ENCODE data around the gene TRIM72.
"Not testable (repeated sequence)": the region's sequence is repeated elsewhere in the genome, so short reads cannot be mapped to it uniquely, and the experiment has no call there.

Gene TRIM72

DNA sequence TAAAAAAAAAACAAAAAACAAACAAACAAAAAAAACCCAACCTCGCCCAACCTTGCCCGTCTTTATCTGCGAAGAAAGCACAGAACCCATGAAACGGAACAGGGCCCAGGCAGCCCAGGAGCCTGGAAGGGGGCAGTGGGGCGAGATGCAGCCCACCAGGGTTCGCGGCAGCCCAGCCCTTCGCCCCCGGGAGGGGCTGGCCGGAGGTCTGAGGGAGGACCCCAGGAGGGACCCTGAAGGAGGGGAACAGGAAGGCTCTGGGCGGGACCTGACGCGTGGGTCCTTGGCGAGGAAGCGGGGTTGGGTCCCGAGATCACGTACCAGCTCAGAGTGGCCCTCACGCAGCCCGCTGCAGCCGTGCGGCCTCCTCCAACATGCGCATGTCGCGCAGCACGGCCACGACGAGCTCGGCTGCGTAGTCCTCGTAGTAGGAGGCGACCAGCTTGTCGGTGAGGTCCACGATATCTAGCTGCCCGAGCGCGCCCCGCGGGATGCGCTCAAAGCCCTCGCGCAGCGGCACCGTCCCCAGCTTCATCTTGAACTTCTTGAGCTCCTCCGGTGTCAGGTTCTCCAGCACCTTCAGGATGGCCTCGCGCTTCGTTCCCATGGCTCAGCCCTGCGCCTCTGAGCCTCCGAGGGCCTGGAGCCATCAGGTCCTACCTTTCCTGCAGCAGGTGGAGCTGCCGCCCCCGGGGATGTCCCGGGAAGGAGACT, 2.7 kb downstream of the TRIM72 start, which contains the start of gene PYDC1:
TSS of gene PYDC1 (minus strand) at position 714 of the 714 bp plus-strand sequence. CDS start at position 607, 107 bp downstream.
- FAIRE-seq: no peak

DNA sequence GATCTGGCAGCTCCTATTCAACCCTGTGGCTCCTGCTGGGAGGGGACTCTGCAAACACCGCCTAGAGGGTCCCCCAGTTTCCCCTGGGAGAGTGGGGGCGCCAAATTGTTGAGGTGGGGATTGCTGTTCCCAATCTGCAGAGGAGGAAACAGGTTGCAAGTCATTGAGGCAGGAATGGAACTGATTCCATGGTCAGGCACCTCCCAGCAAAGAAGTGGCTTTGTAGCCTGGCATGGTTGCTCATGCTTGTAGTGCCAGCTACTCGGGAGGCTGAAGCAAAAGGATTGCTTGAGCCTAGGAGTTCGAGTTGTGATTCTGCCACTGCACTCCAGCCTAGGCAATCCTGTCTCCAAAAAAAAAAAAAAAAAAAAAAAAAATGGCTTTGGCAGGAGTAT, 3.2 kb downstream of the TRIM72 start:
- no peak for FAIRE-seq

DNA sequence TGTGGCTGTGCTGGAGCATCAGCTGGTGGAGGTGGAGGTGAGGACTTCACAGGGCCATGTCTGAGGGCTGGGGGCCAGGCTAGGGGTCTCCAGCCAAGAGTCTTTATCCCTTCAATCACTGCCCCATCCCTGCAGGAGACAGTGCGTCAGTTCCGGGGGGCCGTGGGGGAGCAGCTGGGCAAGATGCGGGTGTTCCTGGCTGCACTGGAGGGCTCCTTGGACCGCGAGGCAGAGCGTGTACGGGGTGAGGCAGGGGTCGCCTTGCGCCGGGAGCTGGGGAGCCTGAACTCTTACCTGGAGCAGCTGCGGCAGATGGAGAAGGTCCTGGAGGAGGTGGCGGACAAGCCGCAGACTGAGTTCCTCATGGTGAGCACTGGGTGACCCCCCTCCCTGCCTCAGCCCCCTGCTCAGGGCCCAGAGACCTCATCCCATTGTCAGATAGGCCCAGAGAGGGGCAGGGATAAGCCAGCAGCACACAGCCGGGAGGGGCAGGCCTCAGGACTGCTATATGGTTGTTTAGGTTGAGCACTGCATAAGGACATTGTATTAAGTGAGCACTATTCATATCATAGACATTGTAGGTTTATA, 5.3 kb downstream of the TRIM72 start:
- no peak for FAIRE-seq

DNA sequence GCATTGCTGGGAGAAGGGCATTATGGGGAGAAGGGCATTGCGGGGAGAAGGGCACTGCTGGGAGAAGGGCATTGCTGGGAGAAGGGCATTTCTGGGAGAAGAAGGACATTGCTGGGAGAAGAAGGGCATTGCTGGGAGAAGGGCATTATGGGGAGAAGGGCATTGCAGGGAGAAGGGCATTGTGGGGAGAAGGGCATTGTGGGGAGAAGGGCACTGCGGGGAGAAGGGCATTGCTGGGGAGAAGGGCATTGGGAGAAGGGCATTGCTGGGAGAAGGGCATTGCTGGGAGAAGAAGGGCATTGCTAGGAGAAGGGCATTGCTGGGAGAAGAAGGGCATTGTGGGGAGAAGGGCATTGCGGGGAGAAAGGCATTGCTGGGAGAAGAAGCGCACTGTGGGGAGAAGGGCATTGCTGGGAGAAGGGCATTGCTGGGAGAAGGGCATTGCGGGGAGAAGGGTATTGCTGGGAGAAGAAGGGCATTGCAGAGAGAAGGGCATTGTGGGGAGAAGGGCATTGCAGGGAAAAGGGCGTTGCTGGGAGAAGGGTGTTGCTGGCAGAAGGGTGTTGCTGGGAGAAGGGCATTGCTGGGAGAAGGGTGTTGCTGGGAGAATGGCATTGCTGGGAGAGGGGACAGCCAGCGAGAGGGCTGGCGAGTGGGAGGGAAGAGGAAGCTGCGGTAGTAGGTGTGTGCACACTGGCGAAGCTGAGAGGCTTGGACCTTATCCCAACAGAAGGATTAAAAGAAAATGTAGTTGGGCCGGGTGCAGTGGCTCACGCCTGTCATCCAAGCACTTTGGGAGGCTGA, 7.6 kb downstream of the TRIM72 start:
- FAIRE-seq: no peak

DNA sequence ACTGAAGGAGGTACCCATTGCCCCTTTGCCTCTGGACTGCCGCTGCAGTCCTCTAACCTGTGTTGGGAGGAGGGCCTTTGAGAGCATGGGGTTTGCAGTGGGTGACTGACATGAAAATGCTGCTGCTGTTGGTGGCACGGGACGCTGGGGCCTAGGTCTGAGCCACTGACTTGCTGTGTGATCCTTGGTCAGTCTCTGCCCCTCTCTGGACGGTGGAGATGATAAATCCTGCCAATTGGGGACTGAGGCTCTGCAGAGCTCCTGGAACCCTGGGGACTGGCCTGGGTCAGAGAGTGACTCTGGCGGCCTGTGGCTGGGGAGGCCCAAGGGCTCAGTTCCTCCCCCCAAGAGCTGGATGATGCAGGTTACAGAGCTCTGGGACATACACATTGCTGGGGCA, 9.1 kb downstream of the TRIM72 start:
- FAIRE-seq: no peak

DNA sequence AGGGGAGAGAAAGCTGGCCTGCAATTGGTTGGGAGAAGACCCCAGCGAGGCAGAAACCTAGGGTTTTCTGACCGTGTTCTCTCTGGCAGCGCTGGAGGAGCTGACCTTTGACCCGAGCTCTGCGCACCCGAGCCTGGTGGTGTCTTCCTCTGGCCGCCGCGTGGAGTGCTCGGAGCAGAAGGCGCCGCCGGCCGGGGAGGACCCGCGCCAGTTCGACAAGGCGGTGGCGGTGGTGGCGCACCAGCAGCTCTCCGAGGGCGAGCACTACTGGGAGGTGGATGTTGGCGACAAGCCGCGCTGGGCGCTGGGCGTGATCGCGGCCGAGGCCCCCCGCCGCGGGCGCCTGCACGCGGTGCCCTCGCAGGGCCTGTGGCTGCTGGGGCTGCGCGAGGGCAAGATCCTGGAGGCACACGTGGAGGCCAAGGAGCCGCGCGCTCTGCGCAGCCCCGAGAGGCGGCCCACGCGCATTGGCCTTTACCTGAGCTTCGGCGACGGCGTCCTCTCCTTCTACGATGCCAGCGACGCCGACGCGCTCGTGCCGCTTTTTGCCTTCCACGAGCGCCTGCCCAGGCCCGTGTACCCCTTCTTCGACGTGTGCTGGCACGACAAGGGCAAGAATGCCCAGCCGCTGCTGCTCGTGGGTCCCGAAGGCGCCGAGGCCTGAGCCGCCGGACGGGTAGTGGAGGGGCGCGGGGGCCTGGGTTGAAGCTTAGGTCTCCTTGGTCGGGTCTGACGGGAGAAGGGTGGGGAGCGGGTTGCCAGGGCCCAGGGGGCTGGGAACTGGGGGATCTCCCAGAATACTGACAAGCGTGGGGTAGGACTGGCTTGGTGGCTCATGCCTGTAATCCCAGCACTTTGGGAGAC, 10.4 kb downstream of the TRIM72 start:
- no peak for FAIRE-seq

DNA sequence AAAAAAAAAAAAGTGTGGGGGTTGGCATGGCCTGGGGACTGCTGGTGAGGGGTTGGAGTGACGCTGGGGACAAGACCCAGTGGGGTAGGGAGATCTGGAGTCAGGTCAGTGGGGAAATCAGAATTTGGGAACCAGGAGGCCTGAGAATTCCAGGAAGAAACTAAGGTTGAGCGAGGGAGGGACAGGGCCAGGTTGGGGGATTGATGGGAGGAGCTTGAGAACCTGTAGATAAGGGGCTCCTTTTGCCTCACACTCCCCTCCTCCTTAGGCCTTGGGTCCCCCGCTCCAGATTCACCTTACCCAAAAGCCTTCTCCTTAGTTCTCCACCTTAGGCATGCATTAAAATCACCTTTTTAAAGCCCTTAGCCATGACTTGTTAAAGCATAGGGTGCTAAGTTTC, 11.3 kb downstream of the TRIM72 start:
- no peak for FAIRE-seq

DNA sequence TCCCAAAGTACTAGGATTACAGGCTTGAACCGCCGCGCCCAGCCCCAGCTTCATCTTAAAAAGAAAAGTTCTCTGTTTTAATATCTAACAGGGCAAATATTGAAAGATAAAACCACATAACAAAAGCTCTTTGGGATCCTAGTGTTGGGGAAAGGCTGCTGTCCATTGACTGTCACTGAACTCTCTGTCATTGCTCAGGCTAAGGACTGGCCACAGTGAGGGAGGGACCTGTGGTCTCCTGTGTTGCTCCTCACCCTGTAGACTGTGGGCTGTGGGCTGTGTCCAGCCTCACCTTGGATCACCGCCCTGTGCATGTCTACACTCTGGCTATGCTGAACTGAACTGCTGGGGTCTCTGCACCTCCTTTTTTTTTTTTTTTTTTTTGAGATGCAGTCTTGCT, 14.3 kb downstream of the TRIM72 start:
- FAIRE-seq: no peak

DNA sequence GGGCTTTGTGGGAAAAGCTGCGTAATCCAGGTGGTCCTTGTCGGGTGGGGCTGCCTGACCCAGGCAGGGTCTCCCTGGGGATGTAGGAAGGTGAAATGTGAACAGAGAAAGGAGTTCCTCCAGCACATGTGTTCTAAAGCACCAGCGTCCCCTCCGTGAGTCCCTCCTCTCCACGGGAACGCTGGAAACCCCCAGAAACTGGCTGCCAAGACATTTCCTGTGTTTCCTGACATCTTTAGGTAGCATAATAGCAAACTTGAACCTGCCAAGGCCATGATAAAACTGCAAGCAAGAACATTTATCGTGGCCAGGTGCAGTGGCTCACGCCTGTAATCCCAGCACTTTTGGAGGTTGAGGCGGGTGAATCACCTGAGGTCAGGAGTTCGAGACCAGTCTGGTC, 15.6 kb downstream of the TRIM72 start:
- no peak for FAIRE-seq

DNA sequence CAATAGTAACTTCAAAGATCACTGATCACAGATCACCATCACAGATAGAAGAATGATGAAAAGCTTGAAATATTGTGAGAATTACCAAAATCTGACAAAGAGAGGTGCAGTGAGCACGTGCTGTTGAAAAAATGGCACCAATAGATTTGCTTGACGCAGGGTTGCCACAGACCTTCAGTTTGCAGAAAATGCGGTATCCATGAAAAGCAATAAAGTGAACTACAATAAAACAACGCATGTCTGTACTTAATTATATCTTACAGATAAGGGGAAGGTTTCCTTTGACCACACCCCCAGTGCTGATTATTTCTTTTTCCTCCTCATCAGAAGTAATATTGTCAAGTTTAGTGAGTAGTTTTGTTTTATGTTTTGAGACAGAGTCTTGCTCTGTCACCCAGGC, 24.1 kb downstream of the TRIM72 start:
- no peak for FAIRE-seq

DNA sequence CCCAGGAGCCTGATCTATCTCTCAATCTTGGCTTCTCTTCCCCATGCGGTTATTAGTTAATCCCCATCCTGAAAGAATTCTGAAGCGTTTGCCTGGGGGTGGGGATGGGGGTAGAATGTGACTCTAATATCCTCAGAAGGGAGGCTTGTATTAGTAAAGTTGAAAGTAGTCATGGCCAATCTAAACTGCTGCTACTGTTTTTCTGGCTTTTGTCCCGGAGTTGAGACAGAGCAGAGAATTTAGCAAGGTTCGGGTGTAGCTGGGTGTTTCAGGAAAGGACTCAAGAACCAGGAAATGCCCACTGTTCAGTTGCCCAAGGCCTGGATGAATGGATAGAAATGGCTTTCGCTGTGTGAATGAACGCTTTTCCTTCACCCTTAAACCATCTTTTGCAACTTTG, 28.3 kb downstream of the TRIM72 start:
- no peak for FAIRE-seq

DNA sequence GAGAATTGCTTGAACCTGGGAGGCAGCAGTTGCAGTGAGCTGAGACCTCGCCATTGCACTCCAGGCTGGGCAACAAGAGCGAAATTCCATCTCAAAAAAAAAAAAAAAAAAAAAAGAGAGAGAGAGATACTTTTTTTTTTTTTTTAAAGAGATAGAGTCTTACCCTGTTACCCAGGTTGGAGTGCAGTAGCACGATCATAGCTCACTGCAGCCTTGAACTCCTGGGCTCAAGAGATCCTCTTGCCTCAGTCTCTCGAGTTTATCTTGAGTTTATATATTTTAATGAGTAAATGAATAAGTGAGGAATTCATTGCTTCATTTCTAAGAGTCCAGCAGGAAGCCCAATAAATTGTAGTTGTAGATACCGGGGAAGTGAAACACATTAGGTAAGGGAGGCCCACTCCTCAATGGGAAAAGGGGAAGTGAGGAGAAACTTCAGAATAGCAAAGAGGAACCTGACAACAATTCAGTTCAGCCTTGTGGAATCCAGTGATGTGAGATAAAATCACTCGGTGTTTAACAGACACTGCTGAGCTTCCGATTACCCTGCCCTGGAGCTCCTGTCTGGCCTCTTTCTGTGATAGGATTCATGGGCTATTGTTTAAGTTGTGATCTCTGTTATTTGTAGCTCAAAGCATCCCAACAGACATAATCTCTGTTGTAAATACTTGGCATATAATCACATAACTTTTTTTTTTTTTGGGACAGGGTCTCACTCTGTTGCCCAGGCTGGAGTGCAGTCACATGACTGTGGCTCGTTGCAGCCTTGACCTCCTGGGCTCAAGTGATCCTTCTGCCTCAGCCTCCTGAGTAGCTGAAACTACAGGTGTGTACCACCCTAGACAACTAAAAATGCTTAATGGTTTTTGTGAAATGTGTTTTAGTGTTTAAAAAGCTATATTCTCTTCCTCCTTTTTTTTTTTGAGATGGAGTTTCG, 30.1 kb downstream of the TRIM72 start:
- FAIRE-seq: no peak

DNA sequence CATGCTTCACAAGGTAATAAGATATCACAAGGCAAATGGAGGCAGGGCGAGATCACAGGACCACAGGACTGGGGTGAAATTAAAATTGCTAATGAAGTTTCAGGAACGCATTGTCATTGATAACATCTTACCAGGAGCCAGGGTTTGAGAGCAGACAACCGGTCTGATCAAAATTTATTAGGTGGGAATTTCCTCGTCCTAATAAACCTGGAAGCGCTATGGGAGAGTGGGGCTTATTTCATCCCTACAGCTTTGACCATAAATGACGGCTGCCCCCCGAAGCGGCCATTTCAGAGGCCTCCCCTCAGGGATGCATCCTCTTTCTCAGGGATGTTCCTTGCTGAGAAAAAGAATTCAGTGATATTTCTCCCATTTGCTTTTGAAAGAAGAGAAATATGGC, 31.7 kb downstream of the TRIM72 start:
- not testable (repeated sequence) for FAIRE-seq

DNA sequence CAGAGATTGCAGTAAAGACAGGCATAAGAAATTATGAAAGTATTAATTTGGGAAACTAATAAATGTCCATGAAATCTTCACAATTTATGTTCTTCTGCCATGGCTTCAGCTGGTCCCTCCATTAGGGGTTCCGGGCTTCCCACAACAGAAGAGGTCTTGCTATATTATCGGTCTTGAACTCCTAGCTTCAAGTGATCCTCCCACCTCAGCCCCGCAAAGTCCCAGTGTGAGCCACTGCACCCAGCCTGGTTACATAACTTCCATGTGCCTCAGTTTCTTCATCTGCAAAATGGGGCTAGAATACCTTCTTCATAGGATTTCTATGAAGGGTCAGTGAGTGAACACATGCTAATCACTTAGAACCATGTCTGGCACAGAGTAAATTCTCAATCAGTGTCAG, 32.4 kb downstream of the TRIM72 start:
- FAIRE-seq: no peak

DNA sequence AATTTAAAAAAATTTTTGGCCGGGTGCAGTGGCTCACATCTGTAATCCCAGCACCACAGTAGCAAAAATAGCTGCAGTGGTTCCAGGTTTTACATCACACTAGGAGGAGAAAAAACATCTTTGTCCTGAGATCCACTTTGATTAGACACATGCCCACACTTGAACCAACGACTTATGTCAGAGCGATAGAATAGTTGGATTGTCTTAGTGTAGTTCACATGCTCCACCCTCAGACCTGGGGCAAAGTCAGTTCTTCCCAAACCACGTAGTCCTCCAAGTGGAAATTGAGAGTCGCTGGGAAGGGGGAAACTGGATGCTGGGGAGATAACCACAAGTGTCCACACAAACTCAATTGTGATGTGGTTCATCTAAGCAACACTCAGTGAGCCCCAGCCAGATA, 34.4 kb downstream of the TRIM72 start:
- FAIRE-seq: no peak

DNA sequence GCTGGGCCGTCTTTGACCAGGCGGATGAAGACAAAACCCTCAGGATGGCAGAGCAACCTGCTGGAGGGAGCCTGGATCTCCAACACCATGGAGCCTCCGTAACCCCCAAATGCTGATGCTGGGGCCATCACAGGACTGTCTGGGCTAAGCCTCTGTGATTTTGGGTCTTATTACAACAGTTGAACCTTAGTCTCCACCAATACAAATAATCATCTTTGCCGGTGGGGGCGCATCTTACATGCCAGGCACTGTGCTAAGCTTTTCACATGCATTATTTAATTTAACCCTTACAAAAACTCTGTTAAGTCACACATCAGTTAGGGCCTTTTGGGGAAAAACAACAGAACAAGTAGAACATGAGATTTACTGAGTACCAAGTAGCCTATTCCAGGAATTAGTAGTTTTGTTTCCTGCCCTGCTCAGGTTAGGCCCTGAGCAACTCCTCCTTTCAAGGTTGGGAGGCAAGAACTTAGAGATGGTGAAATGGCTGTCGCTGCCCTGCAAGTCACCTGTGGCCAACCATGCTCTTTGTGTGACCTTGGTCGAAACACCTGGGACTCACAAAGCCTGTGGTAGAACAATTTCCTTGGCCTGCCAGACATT, 37.0 kb downstream of the TRIM72 start:
- FAIRE-seq: no peak

DNA sequence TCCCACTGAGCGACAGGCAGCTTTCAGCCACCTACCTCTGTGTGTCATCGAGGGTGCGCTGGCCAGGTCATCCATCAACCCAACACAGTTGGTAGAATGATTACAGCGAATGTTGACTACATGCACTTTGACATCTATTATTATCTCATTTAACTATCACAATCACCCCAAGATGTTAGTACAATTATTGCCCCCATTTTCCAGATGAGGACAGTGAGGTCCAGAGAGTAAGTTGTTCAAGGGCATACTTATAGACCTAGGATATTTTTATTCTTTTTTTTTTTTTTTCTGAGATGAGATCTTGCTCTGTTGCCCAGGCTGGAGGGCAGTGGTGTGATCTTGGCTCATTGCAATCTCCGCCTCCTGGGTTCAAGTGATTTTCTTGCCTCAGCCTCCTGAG, 37.5 kb downstream of the TRIM72 start:
- FAIRE-seq: no peak

DNA sequence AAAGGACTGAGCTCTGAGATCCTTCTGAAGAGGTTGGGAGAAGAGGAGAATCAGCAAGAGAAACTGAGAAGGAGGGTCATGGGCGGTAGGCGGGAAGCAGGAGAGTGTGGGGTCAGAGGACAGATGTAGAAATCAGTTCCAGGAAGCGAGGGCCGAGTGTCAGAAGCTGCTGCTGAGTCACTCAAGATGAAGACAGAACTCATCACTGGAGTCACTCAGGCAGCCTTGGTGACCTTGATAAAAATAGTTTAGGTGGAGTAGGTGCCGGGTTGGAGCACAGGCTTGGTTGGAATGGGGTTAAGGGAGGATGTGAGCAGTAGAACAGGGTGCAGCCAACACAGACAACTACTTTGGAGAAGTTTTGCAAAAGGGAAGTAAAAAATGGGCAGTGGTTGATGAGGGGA, 39.7 kb downstream of the TRIM72 start:
- FAIRE-seq: no peak

DNA sequence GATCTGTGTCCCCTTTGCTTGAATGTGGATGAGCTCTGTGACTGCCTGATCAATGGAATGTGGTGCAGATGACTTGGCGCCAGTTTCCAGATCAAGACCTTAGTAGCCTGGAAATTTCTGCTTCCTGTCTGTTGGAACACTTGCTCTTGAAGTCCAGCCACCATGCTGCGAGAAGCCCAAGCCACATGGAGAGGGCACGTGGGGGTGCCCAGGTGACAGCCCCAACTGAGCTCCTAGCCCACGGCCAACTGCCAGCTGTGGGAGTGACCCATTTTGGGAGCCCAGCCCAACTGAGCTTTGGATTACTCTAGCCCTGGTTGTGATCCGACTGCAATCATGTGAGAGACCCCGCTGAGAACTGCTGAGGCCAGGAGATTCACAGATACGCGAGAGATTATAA, 42.5 kb downstream of the TRIM72 start:
- no peak for FAIRE-seq

DNA sequence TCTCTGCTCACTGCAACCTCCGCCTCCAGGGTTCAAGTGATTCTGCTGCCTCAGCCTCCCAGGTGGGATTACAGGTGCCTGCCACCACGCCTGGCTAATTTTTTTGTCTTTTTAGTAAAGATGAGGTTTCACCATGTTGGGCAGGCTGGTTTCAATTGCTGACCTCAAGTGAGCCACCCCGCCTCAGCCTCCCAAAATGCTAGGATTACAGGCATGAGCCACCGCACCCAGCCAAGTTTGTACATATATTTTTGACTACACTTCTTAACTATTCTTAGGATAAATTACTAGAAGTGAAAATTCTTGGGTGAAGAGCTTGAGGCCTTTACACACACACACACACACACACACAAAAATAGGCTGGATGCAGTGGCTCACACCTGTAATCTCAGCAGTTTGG, 44.4 kb downstream of the TRIM72 start:
- FAIRE-seq: no peak
